ENCODE measurements around the gene MRPL42.
"Not testable (repeated sequence)": the region's sequence is repeated elsewhere in the genome, so short reads cannot be mapped to it uniquely, and the experiment has no call there.

The MRPL42 gene

GRCh38 chr12:93550748-93551611 is 83.7 kb downstream of the MRPL42 start:
- DNase-seq: no peak

GRCh38 chr12:93552427-93552826 is 85.1 kb downstream of the MRPL42 start:
- DNase-seq: no peak

- not testable (repeated sequence) for DNase-seq
Measured at GRCh38 chr12:93557879-93558278, 90.6 kb downstream of the MRPL42 start.

GRCh38 chr12:93558685-93559084 is 91.4 kb downstream of the MRPL42 start:
- DNase-seq: not testable (repeated sequence)

- DNase-seq: no peak
Measured at GRCh38 chr12:93563807-93564538, 96.7 kb downstream of the MRPL42 start.

GRCh38 chr12:93565760-93566159 is 98.4 kb downstream of the MRPL42 start:
- DNase-seq: no peak

Measured in AML-193 (cell line).